IPS DF 4.7 (cell line): ENCODE data around the gene GHR.

Source experiments
- DNase-seq: peaks from one replicate; pipeline ENCODE4 v3.0.0-alpha.2; 2013; ENCODE audit warnings: low spot score; ENCODE audit errors: extremely low read depth

The GHR gene

DNA sequence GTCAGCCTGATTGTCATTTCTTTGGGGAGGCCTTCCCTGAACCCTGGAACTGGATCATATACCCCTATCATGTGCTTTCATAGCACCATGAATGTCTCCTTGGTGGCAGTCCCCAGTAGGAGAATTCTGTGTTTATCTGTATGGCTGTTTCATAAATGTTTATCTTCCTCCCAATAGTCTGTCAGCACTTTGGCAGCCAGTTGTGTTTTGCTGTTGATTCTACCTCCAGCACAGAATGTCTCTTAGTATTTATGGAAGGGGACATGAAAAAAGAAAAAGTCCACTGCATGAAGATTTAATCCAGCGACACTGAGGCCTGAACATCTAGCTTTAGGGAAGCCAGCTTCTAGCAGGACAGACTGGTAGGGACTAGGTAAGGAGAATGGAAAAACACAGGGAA lies 38.3 kb downstream of the GHR start:
- no peak for DNase-seq

DNA sequence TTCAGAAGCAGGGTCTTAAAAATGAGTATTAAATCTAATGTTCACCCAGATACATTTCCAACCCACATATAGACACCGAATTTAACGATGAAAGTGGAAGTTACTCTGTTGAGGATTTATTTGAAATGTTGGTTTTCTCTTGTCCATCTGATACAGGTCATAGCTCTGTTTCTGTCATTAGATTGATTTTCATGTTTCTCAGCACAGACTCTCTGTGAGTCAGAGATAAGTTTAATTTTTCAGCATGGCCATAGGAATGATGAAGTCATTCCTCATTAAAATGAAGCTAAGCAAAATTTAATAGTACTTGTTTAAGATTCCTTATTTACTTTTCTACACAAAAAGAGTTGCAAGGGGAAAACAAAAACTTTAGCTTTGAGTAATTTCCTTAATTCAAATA lies 38.8 kb downstream of the GHR start:
- no peak for DNase-seq

DNA sequence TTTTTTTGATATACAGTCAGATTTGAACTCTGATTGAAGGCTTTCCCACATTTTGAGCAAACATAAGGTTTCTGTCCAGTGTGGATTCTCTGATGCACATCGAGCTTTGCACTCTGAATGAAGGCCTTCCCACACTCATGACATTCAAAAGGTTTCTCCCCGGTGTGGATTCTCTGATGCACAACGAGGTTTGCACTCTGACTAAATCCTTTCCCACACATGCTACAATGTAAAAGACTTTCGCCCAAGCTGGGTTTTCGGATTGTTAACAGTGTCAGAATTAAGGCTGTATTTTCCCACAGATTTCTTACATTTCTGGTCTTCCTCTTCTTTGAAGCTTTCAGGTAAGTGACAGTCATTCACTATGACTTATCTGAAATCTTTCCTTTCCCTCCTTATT lies 44.3 kb downstream of the GHR start:
- DNase-seq = no peak

DNA sequence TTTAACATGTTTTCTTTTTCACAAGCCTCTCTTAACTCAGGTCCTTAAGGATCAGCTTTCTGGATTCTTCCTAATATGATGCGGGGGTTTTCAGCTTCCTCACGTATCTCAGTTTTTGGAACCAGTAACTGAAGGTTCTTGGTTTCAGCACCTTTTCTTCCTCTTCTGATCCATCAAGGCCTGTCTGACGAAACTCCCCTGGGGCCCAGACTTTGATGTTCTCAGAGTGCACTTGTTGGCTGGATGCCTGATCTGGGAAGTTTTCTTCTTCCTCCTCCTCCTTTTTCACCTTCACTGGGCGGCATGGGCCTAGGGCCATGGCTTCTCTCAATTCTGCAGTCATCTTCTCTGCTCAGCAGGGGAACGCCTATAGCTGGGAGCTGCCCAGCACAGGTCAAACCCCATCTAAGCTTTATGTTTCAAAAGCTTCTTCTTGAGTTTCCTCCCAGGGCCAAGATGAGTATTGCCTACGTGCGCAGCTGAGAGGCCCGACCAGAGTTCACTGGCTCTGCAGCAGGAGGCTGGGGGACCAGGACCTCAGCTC lies 44.8 kb downstream of the GHR start:
- no peak for DNase-seq

DNA sequence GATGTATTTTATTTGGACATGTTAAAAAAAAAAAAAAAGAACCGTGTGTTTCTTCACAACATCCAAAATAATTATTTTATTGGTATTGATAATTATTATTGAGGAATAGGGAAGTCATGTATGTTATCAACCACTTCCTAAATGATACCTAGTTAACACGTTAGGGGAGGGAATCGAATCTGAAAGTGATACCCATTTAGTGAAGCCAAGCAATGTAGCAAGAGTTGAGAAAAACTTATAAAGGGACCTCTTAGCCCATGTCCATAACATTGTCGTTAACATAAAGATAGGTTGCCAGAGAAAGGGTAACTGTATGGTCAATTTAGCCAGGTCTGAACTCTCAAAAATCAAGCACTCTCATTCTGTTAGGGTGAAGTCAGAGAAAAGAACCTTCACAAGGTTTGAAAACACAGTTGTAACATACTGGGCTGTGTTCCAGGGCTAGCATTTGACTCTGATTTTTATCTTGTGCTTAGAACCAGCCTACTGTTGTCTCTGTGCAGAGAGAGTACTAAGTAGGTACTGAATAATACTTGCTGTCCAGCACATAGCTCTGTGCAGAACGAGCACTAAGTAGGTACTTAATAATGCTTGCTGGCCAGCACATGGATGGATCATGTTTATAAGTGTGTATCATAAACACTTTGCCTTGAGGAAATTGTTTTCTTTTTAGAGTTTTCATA lies 60.4 kb downstream of the GHR start:
- DNase-seq = no peak

DNA sequence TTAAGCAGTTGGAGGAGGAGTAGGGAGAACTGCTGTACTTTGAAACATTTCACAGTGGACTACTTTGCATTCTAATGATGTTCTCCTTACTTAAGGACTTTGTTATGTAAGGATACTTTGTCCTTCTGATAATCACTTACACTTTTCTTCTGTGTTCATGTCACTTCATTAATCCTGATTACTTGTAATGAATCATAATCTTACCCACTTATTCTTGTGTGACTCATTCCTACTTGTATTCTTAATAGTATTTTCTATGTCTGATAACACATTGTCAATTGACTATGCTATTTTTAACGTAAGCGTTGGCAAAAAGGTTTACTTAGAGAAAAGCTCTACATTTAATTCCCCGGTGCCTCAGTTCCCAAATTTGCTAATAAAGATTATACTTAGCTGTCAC lies 63.8 kb downstream of the GHR start:
- no peak for DNase-seq

DNA sequence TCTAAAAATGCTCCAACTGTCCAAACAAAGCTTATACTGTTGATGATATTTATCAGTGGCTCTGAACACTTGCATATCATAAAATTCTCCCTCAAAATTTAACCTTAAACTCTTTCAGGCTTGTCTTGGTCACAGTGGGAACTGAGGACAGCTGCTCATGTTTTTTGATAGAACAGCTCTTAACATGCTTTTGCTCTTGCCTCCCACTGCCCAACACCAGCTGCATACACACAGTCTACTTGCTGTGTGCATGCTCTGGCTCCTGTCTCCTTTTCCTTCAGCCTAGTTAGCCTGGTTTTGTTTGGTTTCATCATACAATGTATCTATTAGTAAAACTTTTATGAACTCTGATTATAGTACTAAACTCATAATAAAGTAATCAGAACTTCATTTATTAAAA lies 64.6 kb downstream of the GHR start:
- DNase-seq = no peak

DNA sequence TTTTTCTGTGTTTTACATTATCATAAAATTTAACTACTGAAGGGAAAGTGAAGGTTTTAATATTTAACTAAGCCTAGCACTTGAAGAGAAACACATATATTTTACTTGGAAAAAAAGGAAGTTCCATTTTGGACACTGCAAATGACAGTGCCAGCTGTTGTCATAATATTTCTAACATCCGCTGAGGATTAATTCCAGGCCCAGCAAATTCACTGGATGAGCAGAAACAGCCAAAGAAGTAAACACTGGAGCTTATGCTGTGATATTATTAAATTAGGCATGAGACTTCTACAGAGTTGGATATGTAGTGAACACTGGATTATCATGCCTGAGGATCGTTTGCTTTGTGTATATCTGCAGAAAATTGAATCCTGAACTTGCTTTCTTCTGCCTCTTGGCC lies 67.6 kb downstream of the GHR start:
- DNase-seq = no peak

DNA sequence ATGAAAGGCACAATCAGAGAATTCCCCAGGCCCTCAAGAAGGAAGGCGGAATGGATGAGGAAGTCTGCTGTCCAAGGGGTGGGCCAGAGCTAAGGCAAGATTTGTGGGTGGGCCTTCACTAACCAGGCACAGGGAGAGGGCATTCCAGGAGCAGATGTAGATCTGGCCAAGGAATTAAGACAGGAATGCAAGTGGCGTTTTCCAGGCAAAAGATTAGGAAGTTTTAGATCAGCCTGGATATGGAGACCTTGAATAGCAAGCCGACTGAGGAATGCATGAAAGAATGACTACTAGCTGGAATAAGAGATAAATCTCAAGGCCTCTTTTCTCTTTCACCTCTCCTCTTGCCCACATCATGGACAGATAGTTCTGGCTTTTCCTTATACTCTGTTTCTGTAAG lies 68.5 kb downstream of the GHR start:
- no peak for DNase-seq

DNA sequence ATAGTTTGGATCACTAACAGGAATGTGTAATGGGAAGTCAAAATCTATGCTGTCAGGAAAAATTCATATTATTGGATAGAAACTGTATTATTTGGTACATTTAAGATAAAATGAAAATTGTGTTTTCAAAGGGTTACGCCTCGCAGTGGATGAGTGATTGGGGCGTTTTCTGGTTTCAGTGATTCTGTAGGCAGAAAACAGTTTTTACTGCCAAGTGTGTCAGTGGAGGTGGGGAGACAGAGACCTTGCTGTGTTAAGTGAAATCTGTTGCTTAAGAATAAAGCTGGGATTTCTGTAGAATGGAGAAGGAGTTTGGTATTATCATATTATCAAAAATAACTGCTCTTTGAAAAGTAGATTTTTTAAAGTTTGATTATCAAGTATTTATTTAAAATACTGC lies 69.7 kb downstream of the GHR start:
- no peak for DNase-seq

DNA sequence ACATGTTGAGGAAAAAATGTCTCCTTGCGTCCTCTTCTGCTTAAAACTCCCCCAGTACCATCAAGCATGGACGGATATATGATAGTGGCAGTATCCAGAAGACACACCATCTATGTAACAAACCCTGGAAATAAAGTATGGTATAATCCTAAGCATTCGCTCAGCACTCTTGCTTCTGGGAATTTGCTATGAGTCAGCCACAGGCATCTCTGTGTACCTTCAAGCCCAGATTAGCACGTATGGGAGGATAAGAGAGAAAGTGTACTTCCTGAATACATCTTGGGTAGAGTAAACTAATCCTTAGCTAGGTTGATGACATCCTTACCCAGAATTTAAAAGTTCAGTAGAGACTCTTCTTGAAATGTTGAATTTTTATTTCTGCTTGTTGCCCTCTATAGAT lies 71.2 kb downstream of the GHR start:
- no peak for DNase-seq

DNA sequence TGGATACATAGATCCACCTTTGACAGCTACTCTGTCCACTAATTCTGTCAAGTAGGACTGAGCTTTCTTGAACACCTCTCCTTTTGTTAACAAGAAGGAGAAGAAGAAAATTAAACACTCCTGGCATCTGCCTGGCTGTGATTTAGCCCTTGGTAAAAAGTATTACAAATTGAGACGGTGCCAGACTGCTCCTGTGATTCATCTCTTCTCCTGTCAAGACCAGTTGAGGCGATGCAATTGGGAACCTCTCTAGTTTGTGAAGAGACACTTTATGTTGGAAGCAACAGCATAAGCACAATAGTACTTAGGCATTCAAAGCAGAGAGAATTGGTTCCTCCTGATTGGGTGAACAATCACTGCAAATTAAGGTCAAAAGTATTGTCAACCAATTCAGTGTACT lies 72.7 kb downstream of the GHR start:
- DNase-seq = no peak

DNA sequence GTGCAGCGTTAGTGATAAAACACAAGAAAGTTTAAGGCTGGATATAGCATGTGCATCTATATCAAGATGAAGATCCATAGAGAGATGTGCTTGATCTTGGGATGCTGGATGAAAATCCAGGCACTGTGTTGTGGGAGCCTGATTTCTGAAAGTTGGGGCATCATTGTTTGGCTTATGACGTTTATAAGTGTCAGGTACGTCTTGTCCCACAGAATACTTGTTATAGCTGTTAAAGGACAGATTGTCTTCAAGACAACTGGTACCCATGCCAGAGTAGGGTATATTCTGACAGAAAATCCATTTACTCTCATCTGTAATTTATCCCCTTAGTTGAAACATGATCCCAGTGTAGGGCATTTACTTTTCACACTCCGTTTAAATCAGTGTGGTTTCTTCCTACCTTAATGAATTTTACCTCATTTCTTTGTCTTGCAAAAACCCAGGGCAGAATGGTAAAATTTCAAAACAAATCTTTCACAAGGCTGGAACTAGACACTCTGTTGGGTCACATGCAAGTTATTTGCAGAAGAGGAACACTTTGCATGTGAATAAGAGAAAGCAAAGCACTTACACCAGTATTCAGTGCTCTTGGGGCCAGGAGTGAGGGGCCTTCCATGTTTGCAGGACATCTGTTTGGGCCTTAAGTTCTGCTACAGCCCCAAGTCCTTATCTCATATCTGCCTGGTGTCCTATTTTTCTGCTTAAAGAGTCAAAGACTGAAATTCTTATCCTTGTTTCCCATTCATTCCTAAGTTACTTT lies 73.3 kb downstream of the GHR start:
- no peak for DNase-seq

DNA sequence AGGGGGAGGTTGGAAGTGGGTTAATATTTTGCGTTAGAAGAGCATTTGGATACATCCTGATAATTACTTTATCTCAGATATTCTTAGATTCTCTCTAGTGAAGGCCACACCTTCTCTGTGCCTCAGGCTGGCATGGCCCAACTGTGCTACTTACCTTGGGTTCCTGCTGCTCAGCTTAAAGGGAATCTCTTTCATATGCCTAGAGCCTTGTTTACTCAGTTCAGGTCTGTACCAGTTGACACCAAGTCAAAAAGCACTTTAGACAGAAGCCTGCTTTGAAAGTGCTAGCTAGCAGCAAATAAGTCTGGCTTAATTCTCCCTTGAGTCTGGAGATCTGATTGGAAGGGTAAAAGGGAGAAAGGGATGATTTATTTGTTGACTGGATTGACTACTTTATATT lies 74.8 kb downstream of the GHR start:
- no peak for DNase-seq

DNA sequence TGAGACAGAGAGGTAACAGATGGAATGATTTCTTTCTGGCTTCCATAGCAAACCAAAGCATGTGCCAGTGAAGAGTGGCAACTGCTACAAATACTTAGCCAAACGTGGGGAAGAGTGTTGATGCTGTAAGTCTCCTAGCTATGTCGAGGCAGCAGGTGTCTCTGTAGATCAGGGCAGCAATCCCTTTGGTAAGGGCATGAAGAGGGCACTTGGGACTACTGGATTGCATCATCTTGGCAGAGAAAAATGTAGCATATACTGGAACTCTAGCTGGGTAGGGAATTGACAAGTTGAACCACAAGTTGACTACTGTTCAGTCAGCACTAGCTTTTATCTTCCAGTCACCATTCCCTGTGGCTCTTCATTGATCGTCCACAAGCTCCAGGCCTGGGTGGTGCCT lies 75.8 kb downstream of the GHR start:
- no peak for DNase-seq

DNA sequence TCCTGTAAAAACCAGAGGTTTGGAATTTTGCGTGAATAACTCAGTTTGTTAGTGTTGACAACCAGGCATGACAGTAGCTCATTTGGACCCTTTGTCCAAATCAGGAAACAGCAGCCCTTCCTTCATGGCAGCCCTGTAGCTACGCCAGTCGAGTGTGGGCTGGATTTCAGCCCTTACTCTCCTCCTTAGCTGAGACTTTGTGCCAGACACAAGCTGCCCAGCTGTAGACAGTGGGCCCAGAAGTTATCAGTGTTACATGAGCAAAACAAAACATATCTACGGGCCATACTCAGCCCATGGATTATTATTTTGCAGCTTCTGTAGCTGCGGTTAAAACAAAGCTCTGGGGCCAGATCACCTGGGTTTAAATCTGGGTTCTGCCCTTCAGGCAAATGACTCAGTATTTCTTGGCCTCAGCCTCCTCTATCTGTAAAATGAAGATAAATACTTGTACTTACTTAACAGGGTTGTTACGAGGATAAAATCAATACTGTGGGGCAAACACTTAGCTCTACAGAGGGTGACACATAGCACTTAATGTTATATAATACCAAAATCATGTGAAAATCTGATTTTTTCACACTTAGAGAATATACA lies 76.9 kb downstream of the GHR start:
- no peak for DNase-seq

DNA sequence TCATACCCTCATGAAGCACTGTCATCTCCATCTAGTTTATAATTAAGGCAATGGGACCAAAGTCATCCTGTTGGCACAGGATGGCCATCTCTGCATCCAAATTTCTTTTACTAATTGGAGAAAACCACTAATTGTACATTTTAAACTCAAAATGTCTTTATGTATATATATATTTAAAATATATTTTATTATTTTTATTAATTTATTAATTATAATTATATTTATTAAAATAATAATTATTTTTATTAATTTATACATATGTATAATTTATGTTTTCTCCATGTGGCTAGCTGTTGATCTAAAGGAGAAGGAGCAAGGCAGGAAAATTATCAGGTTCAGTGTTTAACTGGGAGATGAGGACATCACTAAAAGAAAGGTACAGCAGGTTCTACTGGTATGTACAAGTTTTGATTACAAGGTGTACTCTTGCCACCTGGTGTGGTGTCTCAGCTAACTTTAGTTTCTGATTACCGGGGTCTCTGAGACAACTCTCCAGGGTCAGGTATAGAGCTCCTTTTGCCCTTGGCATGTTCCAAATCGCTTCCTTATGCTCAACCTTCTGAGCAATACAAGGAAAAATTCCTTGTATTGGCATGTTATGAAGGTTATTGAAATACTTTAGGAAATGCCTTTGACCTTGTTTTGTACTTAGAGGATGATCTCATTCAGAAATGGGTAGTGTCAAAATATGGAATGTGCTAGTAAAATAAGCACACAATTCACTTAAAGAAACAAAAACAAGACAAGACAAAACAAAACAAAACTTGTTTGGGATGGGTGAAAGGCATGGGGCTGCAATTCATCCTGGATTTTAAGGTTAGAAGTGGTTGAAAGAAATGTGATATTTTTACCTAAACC lies 79.6 kb downstream of the GHR start:
- DNase-seq = no peak

DNA sequence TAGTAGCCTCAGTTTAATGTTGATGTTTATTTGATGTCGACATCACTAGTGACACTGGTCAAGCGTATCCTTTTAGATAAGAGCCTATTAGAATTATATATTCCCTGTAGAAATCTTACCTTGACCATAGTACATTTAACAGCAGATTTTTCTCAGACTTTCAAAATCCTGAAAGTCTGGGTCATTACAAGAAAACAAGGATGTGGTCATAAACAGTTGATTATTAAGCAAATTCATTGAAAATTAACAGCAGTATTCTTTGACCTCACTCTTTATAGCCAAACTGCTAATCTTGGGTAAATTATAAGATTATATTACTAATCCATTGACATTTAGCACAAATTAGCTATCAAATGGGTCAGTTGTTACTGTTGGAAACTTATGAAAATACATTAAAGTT lies 83.4 kb downstream of the GHR start:
- DNase-seq = no peak

DNA sequence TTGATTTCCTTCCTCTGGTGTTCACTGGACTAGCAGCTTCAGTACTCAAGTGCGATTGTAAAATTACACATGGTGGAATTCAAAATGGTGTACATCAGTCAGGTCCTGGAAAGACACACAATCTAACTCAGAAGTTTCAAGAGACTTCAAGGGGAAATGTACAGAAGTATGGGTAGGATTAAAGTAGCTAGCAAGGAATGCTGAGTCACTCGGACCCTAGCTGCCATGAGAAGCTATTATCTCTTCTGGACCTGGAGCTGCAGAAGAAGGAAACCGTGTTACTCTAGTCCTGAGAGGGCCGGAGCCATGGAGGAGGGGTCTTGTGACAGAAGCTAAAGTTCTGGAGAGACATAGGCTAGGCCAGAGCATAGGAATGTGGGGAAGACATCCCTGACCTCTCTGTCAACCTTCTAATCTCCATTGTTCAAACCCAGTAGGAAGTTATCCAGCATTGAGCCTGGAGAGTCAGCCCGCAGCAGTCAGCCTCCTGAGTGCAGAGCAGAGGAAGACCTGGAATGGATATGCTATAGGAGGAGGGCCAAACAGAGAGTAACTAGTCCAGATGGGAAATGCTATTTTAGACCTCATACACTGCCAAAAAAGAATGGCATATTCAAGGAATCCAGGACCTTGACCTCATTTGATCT lies 84.3 kb downstream of the GHR start:
- DNase-seq = no peak

DNA sequence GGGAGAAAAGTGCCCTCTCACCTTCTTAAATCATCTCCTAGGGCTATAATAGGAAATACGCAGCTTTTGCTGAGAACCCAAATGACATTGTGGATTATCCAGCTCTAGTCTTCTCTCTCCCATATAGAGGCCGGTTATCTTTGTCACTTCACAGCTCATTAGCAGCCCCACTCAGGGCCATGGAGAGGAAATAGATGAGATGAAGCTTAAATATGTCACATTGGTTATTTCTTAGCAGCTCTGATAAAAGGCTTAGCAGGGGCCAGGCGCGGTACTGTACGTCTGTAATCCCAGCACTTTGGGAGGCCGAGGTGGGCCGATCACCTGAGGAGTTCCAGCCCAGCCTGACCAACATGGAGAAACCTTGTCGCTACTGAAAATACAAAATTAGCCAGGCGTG lies 90.0 kb downstream of the GHR start:
- no peak for DNase-seq

DNA sequence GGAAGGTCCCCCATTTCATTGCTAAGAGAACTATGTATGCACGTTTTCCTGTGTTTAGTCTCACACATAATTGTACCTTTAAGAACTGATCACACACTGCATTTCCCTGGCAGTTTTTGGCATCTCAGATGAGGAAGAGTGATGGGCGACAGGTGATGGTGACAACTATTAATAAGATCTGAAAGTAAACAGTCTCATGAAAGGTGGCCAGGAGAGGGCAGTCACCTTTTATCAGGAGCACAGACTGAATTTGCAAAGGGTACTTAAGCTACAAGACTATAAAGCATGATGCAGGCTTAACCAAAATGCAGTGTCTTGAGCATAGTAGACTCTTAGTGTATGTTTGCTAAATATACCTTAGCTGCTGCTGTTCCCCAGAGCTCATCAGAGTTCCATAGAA lies 91.5 kb downstream of the GHR start:
- no peak for DNase-seq
